ENCODE measurements around the gene SLC22A12. TPM values are rescaled to one million over a fixed set of nuclear protein-coding genes. Genes with fewer than 3 reads are reported as not detected.

Gene SLC22A12
- total RNA-seq, 2 donors from 2014 or later, result not detected

DNA sequence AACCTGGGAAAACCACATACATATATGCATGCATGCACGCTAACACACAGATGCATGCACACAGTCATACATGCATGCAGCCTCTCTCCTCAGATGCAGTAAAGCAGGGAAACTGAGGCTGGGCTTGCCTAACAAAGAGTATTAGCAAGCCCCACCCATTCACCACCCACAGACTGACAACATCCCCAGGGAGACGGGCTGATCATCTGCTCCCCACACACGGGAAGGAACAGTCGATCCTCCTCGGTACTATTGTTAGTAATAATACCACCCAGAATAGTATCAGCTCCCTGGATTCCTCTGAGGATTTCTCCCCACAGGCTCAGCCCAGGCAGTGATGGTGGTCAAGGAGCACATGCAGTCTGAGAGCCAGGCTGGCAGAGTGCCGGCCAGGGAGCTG, 41.2 kb downstream of the SLC22A12 start:
- H3K4me3 ChIP-seq (ENCODE audit: low read length), result no peak overlapping the region
- H3K27me3 ChIP-seq (ENCODE audit: control insufficient read depth, insufficient read depth, low read length, poor library complexity, severe bottlenecking), result peaks cover under 1% of the 10 kb centered on the region
- Mint-ChIP-seq H3K9me3 (no peaks in the 10 kb centered on the region), H3K27ac (no peak overlapping the region), H3K27me3 (ENCODE audit: insufficient read depth) (peaks cover 70% of the 10 kb centered on the region), H3K36me3 (ENCODE audit: low read depth) (no peaks in the 10 kb centered on the region), H3K4me1 (no peaks in the 10 kb centered on the region), H3K4me3 (no peak overlapping the region)
- no peaks in the 10 kb centered on the region for H3K9me3 ChIP-seq (ENCODE audit: control insufficient read depth, low read length)
- no peak for TF ChIP-seq CTCF (conservative IDR thresholded peaks at IDR 0.05)
- no peaks in the 10 kb centered on the region for H3K36me3 ChIP-seq (ENCODE audit: control insufficient read depth, insufficient read depth, low read length)
- no peak overlapping the region for H3K9ac ChIP-seq (ENCODE audit: extremely low read depth, low read length, poor library complexity, severe bottlenecking)
- no peaks in the 10 kb centered on the region for H3K4me1 ChIP-seq (ENCODE audit: control insufficient read depth, insufficient read depth, low read length)
- 84 to 100% methylated on average over 1 to 6 of the region's 6 CpGs for WGBS, 2 experiments (ENCODE audit: insufficient coverage in 1 of 2, insufficient read length in 1 of 2)
- H3K27ac ChIP-seq (ENCODE audit: low read depth, low read length), result no peak overlapping the region
- no peak for DNase-seq

DNA sequence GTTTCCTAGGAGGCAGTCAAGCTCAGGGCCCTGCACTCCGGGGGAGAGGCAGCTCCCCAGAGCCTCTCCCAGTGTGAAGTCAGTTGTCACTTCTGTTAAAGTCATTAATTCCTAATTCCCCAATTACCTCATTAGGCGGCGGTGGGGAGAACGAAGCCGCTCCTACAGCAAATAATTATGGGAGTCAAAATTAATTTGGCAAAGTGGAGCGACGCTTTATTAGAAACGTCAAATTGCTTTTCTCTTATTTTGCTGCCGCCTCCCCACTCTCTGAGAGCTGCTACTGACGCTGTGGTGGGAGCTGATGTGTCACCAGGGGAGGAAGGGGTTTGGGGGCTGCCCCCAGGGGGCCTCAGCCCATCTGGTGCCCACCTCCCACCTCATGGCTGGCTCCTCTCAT, 41.6 kb downstream of the SLC22A12 start:
- no peaks in the 10 kb centered on the region for H3K4me1 Mint-ChIP-seq
- no peak overlapping the region for H3K4me3 Mint-ChIP-seq
- H3K9ac ChIP-seq (ENCODE audit: extremely low read depth, low read length, poor library complexity, severe bottlenecking), result no peak overlapping the region
- no peaks in the 10 kb centered on the region for H3K36me3 Mint-ChIP-seq (ENCODE audit: low read depth)
- H3K9me3 ChIP-seq (ENCODE audit: control insufficient read depth, low read length), result no peaks in the 10 kb centered on the region
- peaks cover 4% of the 10 kb centered on the region for H3K27me3 ChIP-seq (ENCODE audit: control insufficient read depth, insufficient read depth, low read length, poor library complexity, severe bottlenecking)
- no peak for DNase-seq
- H3K36me3 ChIP-seq (ENCODE audit: control insufficient read depth, insufficient read depth, low read length), result no peaks in the 10 kb centered on the region
- peaks cover 73% of the 10 kb centered on the region for H3K27me3 Mint-ChIP-seq (ENCODE audit: insufficient read depth)
- no peak overlapping the region for H3K27ac ChIP-seq (ENCODE audit: low read depth, low read length)
- no peaks in the 10 kb centered on the region for H3K4me1 ChIP-seq (ENCODE audit: control insufficient read depth, insufficient read depth, low read length)
- 86 to 88% methylated on average over 1 to 10 of the region's 10 CpGs for WGBS, 2 experiments (ENCODE audit: insufficient coverage in 1 of 2, insufficient read length in 1 of 2)
- no peak overlapping the region for H3K4me3 ChIP-seq (ENCODE audit: low read length)
- H3K9me3 Mint-ChIP-seq, result no peaks in the 10 kb centered on the region
- H3K27ac Mint-ChIP-seq, result no peak overlapping the region
- no peak for TF ChIP-seq CTCF (conservative IDR thresholded peaks at IDR 0.05)

- no peak for TF ChIP-seq CTCF (conservative IDR thresholded peaks at IDR 0.05)
- no peaks in the 10 kb centered on the region for H3K36me3 ChIP-seq (ENCODE audit: control insufficient read depth, insufficient read depth, low read length)
- Mint-ChIP-seq H3K9me3 (no peaks in the 10 kb centered on the region), H3K27me3 (ENCODE audit: insufficient read depth) (peaks cover 74% of the 10 kb centered on the region), H3K4me1 (no peaks in the 10 kb centered on the region), H3K27ac (no peak overlapping the region), H3K36me3 (ENCODE audit: low read depth) (no peaks in the 10 kb centered on the region), H3K4me3 (no peak overlapping the region)
- 87 to 100% methylated on average over 2 to 7 of the region's 7 CpGs for WGBS, 2 experiments (ENCODE audit: insufficient coverage in 1 of 2, insufficient read length in 1 of 2)
- no peak overlapping the region for H3K27ac ChIP-seq (ENCODE audit: low read depth, low read length)
- no peak overlapping the region for H3K4me3 ChIP-seq (ENCODE audit: low read length)
- no peak overlapping the region for H3K9ac ChIP-seq (ENCODE audit: extremely low read depth, low read length, poor library complexity, severe bottlenecking)
- H3K4me1 ChIP-seq (ENCODE audit: control insufficient read depth, insufficient read depth, low read length), result no peaks in the 10 kb centered on the region
- H3K9me3 ChIP-seq (ENCODE audit: control insufficient read depth, low read length), result no peaks in the 10 kb centered on the region
- peaks cover 14% of the 10 kb centered on the region for H3K27me3 ChIP-seq (ENCODE audit: control insufficient read depth, insufficient read depth, low read length, poor library complexity, severe bottlenecking)
- DNase-seq, result no peak
Measured at GRCh38 chr11:64633555-64634159, 42.6 kb downstream of the SLC22A12 start.

All from endodermal cell (in vitro differentiated cells).